GM12878 (cell line): ENCODE data around the gene COX19. TPM values are rescaled to one million over a fixed set of nuclear protein-coding genes. Genes with fewer than 3 reads are reported as not detected.
A peak's percentile ranks its signal among the peaks of the same experiment; 100 is the strongest.

Experiments used
- E2F8 ChIP-seq: fragments of 450-650 bp; IDR thresholded peaks from 2 replicates; pipeline ENCODE4 v1.6.1; 2018; ENCODE audit warnings: mild to moderate bottlenecking, low read depth, moderate library complexity; ENCODE audit not compliant: partially characterized antibody
- HCFC1 ChIP-seq: fragments of 150-350 bp; IDR thresholded peaks from 2 replicates; pipeline ENCODE4 v1.6.1; 2014; ENCODE audit warnings: low read length
- HDAC2 ChIP-seq: fragments of 200-600 bp; sonication (generic); IDR thresholded peaks from 2 replicates; pipeline ENCODE4 v1.6.1; 2017
- JUNB ChIP-seq: IDR thresholded peaks from 2 replicates; pipeline ENCODE4 v1.6.1; 2016; ENCODE audit warnings: antibody characterized with exemption, mild to moderate bottlenecking
- MTA3 ChIP-seq: IDR thresholded peaks from 2 replicates; pipeline ENCODE4 v1.6.1; 2012; ENCODE audit warnings: low read length, inconsistent platforms, borderline replicate concordance
- NFIC ChIP-seq: IDR thresholded peaks from 2 replicates; pipeline ENCODE4 v1.6.1; 2012; ENCODE audit warnings: low read depth, mild to moderate bottlenecking, inconsistent platforms, low read length, moderate library complexity
- NFYB ChIP-seq: IDR thresholded peaks from 2 replicates; pipeline ENCODE4 v1.6.1; 2011; ENCODE audit warnings: low read depth, mild to moderate bottlenecking, low read length, improper control_type of control experiment, moderate library complexity; ENCODE audit not compliant: insufficient read depth
- NR2F1 ChIP-seq: fragments of 450-650 bp; conservative IDR thresholded peaks from 2 replicates; pipeline ENCODE4 v1.6.1; 2017; ENCODE audit warnings: mild to moderate bottlenecking
- PBX3 ChIP-seq: IDR thresholded peaks from 2 replicates; pipeline ENCODE4 v1.6.1; 2011; ENCODE audit warnings: mild to moderate bottlenecking, low read depth, low read length, moderate library complexity; ENCODE audit not compliant: insufficient replicate concordance
- USF2 ChIP-seq: IDR thresholded peaks from 2 replicates; pipeline ENCODE4 v1.6.1; 2011; ENCODE audit warnings: low read depth, low read length, improper control_type of control experiment, borderline replicate concordance
- ZNF274 ChIP-seq: IDR thresholded peaks from one replicate; pipeline ENCODE4 v1.8.0; 2011; ENCODE audit not compliant: insufficient read length, insufficient read depth
- ZNF384 ChIP-seq: IDR thresholded peaks from 2 replicates; pipeline ENCODE4 v1.6.1; 2012; ENCODE audit warnings: low read depth, mild to moderate bottlenecking, low read length, improper control_type of control experiment, borderline replicate concordance
- ZSCAN29 ChIP-seq: fragments of 450-650 bp; IDR thresholded peaks from 2 replicates; pipeline ENCODE4 v1.6.1; 2017; ENCODE audit warnings: mild to moderate bottlenecking, moderate library complexity
- polyA plus RNA-seq, 11 experiments: library from polyadenylated mRNA; depleted of rRNA in 4 of 11; unstranded in 6 of 11; stranded (reverse) in 5 of 11; fragments of >200 nt; fragmentation: Nextera tagmentation in 4 of 11; fragmentation: Illumina TruSeq in 1 of 11; extraction: Ambion mirVana in 4 of 11; extraction: Trizol in 1 of 11; gene quantifications; 1 replicate in 1 of 11; 2 replicates in 10 of 11; pipeline versions ENCODE4 v1.2.1 to v1.2.3, GENCODE V29; 2011 to 2016; ENCODE audit warnings: inconsistent platforms in 2 of 11, missing spikeins in 2 of 11, low read depth in 1 of 11
- total RNA-seq, 4 experiments: library from RNA; depleted of rRNA in 3 of 4; stranded (reverse); fragments of >200 nt in 3 of 4; fragmentation: Illumina TruSeq in 1 of 4; extraction: Trizol in 1 of 4; gene quantifications; 2 replicates each; pipeline versions ENCODE4 v1.2.1 to v1.2.3, GENCODE V29; 2013 to 2021
- TF ChIP-seq, protein P1 (sequence below): fragments of 450-650 bp; formaldehyde crosslinking; IDR thresholded peaks from 2 replicates; pipeline ENCODE4 v1.4.0; 2022; ENCODE audit warnings: mild to moderate bottlenecking, moderate library complexity
- TF ChIP-seq, protein P2 (sequence below): IDR thresholded peaks from 2 replicates; pipeline ENCODE4 v1.6.1; 2012; ENCODE audit warnings: low read depth, low read length, improper control_type of control experiment
- TF ChIP-seq, protein P3 (sequence below): fragments of 450-650 bp; IDR thresholded peaks from 2 replicates; pipeline ENCODE4 v1.6.1; 2017; ENCODE audit warnings: low read depth, mild to moderate bottlenecking, moderate library complexity
- TF ChIP-seq, protein P4 (sequence below): fragments of 450-650 bp; IDR thresholded peaks from 2 replicates; pipeline ENCODE4 v1.6.1; 2017; ENCODE audit warnings: mild to moderate bottlenecking, low read depth, inconsistent platforms; ENCODE audit not compliant: poor library complexity, severe bottlenecking

Gene COX19
- total and polyA plus RNA-seq, 10 of the 15 experiments (the other 5 are each of a cell fraction or from before 2014, with no cell fraction given) = 3.7 to 17.9 (median 10.8) TPM

DNA sequence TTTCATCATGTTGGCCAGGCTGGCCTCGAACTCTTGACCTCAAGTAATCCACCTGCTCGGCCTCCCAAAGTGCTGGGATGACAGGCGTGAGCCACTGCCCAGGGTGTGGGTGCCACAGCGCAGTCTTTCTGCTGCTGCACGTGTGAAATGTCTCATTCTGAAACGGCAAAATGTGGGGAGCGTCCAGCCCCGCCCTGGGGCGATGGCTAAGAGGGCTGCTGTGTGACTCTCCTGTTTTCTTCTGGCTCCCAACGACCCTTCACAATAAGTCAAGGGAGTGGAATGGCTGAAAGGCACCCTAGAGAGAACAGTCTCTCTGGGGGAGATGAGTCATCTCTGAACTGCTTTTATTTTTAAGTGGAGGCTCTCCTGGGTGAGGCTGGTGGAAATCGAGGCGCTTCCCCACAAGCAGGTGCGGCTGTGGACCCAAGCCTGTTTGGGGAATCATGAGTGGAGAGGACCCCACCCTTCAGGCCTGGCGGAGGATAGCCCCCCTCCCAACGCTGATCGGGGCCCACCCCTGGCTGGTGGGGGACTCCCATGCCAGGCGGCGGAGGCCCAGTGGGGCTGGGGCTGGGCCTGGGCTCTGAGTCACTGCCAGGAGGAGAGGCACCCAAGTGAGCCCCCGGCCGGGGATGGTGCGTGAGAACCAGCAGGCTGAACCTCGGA lies 38.8 kb downstream of the COX19 start (continued):
- TF ChIP-seq, protein P1, sequence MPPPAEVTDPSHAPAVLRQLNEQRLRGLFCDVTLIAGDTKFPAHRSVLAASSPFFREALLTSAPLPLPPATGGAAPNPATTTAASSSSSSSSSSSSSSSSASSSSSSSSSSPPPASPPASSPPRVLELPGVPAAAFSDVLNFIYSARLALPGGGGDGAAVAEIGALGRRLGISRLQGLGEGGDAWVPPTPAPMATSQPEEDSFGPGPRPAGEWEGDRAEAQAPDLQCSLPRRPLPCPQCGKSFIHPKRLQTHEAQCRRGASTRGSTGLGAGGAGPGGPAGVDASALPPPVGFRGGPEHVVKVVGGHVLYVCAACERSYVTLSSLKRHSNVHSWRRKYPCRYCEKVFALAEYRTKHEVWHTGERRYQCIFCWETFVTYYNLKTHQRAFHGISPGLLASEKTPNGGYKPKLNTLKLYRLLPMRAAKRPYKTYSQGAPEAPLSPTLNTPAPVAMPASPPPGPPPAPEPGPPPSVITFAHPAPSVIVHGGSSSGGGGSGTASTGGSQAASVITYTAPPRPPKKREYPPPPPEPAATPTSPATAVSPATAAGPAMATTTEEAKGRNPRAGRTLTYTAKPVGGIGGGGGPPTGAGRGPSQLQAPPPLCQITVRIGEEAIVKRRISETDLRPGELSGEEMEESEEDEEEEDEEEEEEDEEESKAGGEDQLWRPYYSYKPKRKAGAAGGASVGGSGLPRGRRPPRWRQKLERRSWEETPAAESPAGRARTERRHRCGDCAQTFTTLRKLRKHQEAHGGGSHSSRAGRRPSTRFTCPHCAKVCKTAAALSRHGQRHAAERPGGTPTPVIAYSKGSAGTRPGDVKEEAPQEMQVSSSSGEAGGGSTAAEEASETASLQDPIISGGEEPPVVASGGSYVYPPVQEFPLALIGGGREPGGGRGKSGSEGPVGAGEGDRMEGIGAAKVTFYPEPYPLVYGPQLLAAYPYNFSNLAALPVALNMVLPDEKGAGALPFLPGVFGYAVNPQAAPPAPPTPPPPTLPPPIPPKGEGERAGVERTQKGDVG (CRISPR knock-in tag) = no peak
- TF ChIP-seq, protein P2, sequence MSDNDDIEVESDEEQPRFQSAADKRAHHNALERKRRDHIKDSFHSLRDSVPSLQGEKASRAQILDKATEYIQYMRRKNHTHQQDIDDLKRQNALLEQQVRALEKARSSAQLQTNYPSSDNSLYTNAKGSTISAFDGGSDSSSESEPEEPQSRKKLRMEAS = no peak
- TF ChIP-seq HDAC2 = no peak
- TF ChIP-seq NR2F1 = peak; percentile 80
- no peak for TF ChIP-seq ZNF274
- TF ChIP-seq E2F8 = no peak
- TF ChIP-seq, protein P3, sequence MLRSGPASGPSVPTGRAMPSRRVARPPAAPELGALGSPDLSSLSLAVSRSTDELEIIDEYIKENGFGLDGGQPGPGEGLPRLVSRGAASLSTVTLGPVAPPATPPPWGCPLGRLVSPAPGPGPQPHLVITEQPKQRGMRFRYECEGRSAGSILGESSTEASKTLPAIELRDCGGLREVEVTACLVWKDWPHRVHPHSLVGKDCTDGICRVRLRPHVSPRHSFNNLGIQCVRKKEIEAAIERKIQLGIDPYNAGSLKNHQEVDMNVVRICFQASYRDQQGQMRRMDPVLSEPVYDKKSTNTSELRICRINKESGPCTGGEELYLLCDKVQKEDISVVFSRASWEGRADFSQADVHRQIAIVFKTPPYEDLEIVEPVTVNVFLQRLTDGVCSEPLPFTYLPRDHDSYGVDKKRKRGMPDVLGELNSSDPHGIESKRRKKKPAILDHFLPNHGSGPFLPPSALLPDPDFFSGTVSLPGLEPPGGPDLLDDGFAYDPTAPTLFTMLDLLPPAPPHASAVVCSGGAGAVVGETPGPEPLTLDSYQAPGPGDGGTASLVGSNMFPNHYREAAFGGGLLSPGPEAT = peak; percentile 95
- TF ChIP-seq, protein P4, sequence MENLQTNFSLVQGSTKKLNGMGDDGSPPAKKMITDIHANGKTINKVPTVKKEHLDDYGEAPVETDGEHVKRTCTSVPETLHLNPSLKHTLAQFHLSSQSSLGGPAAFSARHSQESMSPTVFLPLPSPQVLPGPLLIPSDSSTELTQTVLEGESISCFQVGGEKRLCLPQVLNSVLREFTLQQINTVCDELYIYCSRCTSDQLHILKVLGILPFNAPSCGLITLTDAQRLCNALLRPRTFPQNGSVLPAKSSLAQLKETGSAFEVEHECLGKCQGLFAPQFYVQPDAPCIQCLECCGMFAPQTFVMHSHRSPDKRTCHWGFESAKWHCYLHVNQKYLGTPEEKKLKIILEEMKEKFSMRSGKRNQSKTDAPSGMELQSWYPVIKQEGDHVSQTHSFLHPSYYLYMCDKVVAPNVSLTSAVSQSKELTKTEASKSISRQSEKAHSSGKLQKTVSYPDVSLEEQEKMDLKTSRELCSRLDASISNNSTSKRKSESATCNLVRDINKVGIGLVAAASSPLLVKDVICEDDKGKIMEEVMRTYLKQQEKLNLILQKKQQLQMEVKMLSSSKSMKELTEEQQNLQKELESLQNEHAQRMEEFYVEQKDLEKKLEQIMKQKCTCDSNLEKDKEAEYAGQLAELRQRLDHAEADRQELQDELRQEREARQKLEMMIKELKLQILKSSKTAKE = peak; percentile 85
- no peak for TF ChIP-seq NFIC
- no peak for TF ChIP-seq MTA3
- peak; percentile 91 for TF ChIP-seq JUNB
- TF ChIP-seq NFYB = no peak
- no peak for TF ChIP-seq ZNF384
- no peak for TF ChIP-seq ZSCAN29
- TF ChIP-seq PBX3 = peak; percentile 20
- no peak for TF ChIP-seq USF2
- no peak for TF ChIP-seq HCFC1
